Kidney (tissue), 14 donors: ENCODE data around the gene LHFPL6. TPM values are rescaled to one million over a fixed set of nuclear protein-coding genes. Genes with fewer than 3 reads are reported as not detected.

Source experiments
- DNase-seq, 5 donors: peaks; one replicate each; pipeline ENCODE4 v3.0.0-alpha.2; 2013 to 2020
- FAIRE-seq: peaks from 2 replicates; lab custom pipeline; 2012; peaks lifted over from hg19 to GRCh38; lab: Jason Lieb, UNC
- H3K27ac ChIP-seq, 2 donors: one replicate each; pipeline ENCODE4 v1.7.0; 2013; ENCODE audit warnings: low read depth in 2 of 2, low read length in 2 of 2, inconsistent platforms in 1 of 2
- H3K27me3 ChIP-seq: one replicate; pipeline ENCODE4 v1.7.1; 2013; ENCODE audit warnings: low read length, inconsistent platforms; ENCODE audit not compliant: control insufficient read depth, insufficient read depth
- H3K36me3 ChIP-seq, 3 donors: one replicate each; pipeline versions ENCODE4 v1.7.0 to v1.7.1; 2013; ENCODE audit warnings: low read length in 3 of 3, control low read depth in 1 of 3, inconsistent platforms in 1 of 3; ENCODE audit not compliant: insufficient read depth in 3 of 3, control insufficient read depth in 2 of 3
- H3K4me1 ChIP-seq, 3 donors: one replicate each; pipeline versions ENCODE4 v1.7.0 to v1.7.1; 2013; ENCODE audit warnings: low read length in 3 of 3, inconsistent platforms in 1 of 3, low read depth in 1 of 3; ENCODE audit not compliant: control insufficient read depth in 2 of 3, insufficient read depth in 2 of 3
- H3K4me3 ChIP-seq, 3 donors: one replicate each; pipeline versions ENCODE4 v1.7.0 to v1.8.1; 2013; ENCODE audit warnings: low read length in 3 of 3, control low read depth in 1 of 3, inconsistent platforms in 1 of 3
- H3K9ac ChIP-seq, 3 donors: one replicate each; pipeline versions ENCODE4 v1.7.0 to v1.7.1; 2013; ENCODE audit warnings: low read length in 3 of 3, control low read depth in 1 of 3, inconsistent platforms in 1 of 3
- H3K9me3 ChIP-seq, 3 donors: one replicate each; pipeline versions ENCODE4 v1.7.0 to v1.7.1; 2013; ENCODE audit warnings: low read length in 3 of 3, control low read depth in 1 of 3, inconsistent platforms in 1 of 3; ENCODE audit not compliant: control insufficient read depth in 2 of 3, insufficient read depth in 1 of 3
- intact Hi-C: fragments of 100-400 bp; cut with DNase I; formaldehyde crosslinking; loops from one replicate; pipeline ENCODE4 v1.11.1; 2022
- polyA plus RNA-seq: library from polyadenylated mRNA; stranded (reverse); fragments of 350-450 nt; fragmentation: Illumina TruSeq; extraction: RNeasy Lipid Tissue Mini Kit (QIAGEN cat#74804); gene quantifications from one replicate; pipeline ENCODE4 v1.2.3, GENCODE V29; 2014; ENCODE audit warnings: low read depth, low replicate concordance; ENCODE audit not compliant: insufficient read depth
- total RNA-seq: library from RNA; stranded (reverse); fragmentation: NEBNext Ultra II Directional; extraction: Animal tissue kit (Norgen Biotek cat#: 25700); gene quantifications from one replicate; pipeline ENCODE4 v1.2.1, GENCODE V29; 2021
- TF ChIP-seq, protein P1 (sequence below): IDR thresholded peaks from 3 replicates; pipeline ENCODE4 v1.5.1; 2012; ENCODE audit warnings: mild to moderate bottlenecking, moderate library complexity, borderline replicate concordance; ENCODE audit not compliant: insufficient read depth; ENCODE audit errors: extremely low read depth
- donor health status: control.
- donor health status: control.
- donor health status: control.
- donor health status: control.
- donor health status: control.
- donor health status: DM: yes; HTN: yes; CAD: no.
- donor health status: Normal renal cell carcinoma (clear cell type).

The LHFPL6 gene
- total and polyA plus RNA-seq, 2 donors from 2014 or later: 33.0 to 59.2 TPM

DNA sequence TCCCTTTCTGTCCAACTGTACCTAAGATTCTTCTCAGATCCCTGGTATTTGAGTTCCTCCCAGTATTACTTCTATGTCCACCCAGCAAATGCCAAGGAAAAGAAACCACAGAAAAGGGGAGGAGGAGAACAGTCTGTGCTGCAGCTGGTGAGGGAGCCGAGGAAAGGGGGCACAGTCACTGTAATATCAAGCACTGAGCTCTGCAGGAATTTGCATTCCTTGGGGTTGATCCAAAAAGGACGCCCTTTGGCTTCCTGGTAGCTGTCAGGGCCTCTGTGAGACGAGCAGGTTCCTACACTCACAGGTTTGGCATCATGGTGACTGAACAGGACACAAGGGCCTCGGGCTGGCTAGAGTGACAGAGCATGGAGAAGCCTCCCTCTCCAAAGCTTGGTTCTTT, 291.4 kb downstream of the LHFPL6 start:
- Histone ChIP-seq H3K9ac (no peak overlapping the region), H3K27me3 (no peaks in the 10 kb centered on the region), H3K36me3 (no peaks in the 10 kb centered on the region), H3K27ac (no peak overlapping the region), H3K9me3 (no peaks in the 10 kb centered on the region), H3K4me1 (no peaks in the 10 kb centered on the region), H3K4me3 (no peak overlapping the region)
- DNase-seq: no peak
- intact Hi-C loops: no loop called here
- TF ChIP-seq, protein P1, sequence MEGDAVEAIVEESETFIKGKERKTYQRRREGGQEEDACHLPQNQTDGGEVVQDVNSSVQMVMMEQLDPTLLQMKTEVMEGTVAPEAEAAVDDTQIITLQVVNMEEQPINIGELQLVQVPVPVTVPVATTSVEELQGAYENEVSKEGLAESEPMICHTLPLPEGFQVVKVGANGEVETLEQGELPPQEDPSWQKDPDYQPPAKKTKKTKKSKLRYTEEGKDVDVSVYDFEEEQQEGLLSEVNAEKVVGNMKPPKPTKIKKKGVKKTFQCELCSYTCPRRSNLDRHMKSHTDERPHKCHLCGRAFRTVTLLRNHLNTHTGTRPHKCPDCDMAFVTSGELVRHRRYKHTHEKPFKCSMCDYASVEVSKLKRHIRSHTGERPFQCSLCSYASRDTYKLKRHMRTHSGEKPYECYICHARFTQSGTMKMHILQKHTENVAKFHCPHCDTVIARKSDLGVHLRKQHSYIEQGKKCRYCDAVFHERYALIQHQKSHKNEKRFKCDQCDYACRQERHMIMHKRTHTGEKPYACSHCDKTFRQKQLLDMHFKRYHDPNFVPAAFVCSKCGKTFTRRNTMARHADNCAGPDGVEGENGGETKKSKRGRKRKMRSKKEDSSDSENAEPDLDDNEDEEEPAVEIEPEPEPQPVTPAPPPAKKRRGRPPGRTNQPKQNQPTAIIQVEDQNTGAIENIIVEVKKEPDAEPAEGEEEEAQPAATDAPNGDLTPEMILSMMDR: no peak
- FAIRE-seq: no peak

DNA sequence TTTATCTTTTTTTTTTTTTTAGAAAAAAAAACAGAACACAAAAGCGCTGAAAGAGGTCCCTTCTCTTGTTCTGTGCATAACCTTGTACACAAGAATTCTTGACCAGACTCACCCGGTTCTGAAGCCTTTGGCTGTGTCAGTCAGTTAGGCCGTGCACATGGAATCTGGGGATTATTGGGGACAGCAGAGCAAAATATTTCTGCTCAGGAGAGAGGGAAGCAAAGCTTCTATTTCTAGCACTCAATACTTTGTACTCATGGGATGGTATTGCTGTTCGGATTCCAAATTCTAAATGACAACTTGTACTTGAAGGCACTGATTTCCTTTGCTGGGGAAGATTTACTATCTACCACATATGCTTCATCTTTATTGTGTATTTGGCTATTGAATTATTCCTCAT, 292.0 kb downstream of the LHFPL6 start:
- Histone ChIP-seq H3K27ac (no peak overlapping the region), H3K4me3 (no peak overlapping the region), H3K9ac (no peak overlapping the region), H3K9me3 (no peaks in the 10 kb centered on the region), H3K27me3 (no peaks in the 10 kb centered on the region), H3K36me3 (no peaks in the 10 kb centered on the region), H3K4me1 (no peaks in the 10 kb centered on the region)
- FAIRE-seq: no peak
- no peak for DNase-seq
- TF ChIP-seq, protein P1: no peak
- intact Hi-C loops: no loop called here

DNA sequence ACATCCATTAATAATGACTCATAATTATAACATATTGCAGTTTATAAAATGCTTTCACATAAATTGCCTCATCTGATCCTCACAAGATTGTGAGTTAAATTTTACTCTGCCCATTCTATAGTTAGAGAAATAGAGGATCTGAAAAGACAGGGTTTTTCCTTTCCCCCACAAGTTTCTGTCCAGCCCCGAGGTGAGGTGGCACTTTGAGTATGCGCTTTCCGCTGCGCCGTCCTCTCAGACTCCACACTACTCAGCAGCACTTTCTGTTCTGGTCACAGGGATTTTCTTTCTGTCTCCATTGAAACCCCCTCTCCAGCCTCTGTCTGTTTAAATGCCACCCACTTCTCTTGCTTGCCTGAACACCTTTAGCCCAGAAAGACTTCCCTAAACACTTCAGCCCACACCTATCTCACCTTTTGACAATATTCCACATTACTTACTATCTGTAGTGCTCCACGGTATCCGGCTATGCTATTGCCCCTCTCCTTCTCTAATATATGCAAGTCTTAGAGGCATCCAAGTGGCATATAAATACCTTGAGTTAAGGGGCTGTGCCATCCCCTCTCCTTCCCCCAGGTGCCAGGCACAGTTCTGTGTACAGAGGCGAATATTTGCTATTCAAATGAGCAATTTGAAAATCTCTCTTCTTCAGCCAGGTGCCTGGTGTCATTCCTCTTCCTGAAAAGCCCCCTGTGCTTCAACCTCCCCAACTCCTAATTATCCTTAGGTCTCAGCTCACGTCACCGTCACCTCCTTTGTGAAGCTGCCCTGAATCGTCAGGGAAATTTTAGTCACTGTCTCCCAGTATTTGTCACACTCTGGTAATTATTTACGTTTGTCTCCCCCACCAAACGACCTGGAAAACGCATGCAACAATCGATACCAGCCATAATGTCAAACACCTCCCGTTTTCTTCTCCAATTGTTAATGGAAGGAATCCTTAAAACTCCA, 296.1 kb downstream of the LHFPL6 start:
- no peak overlapping the region for H3K4me3 ChIP-seq
- intact Hi-C loops: no loop called here
- FAIRE-seq: no peak

More for the DNA sequence above, 296.1 kb downstream of the LHFPL6 start:
- H3K9me3 ChIP-seq: no peaks in the 10 kb centered on the region
- no peaks in the 10 kb centered on the region for H3K4me1 ChIP-seq
- TF ChIP-seq, protein P1: no peak
- H3K27me3 ChIP-seq: no peaks in the 10 kb centered on the region
- no peak overlapping the region for H3K9ac ChIP-seq
- DNase-seq: no peak
- H3K27ac ChIP-seq: no peak overlapping the region
- no peaks in the 10 kb centered on the region for H3K36me3 ChIP-seq
